H1 (cell line): ENCODE results near the gene TMEM200C. TPM values are rescaled to one million over a fixed set of nuclear protein-coding genes. Genes with fewer than 3 reads are reported as not detected.

Experiments used
- CTCF ChIA-PET: fragments of 300-600 bp; sonication (Branson Sonifier 250); formaldehyde crosslinking; loops from one replicate; lab custom pipeline; 2021; ENCODE audit not compliant: partially characterized antibody; lab: Charles Lee
- POLR2A ChIA-PET: fragments of 300-600 bp; sonication (Branson Sonifier 250); formaldehyde crosslinking; loops from one replicate; lab custom pipeline; 2021; ENCODE audit warnings: inconsistent platforms; ENCODE audit not compliant: partially characterized antibody; lab: Charles Lee
- DNase-seq, 2 experiments: peaks; one replicate each; pipeline versions ENCODE4 v3.0.0 to v3.0.0-alpha.2; 2010 to 2022; ENCODE audit warnings: low spot score in 2 of 2, low read depth in 1 of 2, mixed read lengths in 1 of 2
- FAIRE-seq: peaks from 2 replicates; lab custom pipeline; 2011; peaks lifted over from hg19 to GRCh38; lab: Jason Lieb, UNC
- H2AFZ ChIP-seq: 2 replicates; pipeline ENCODE4 v1.8.1; 2012; ENCODE audit warnings: low read length, inconsistent platforms
- H2AK5ac ChIP-seq: 2 replicates; pipeline ENCODE4 v1.6.1; 2013; ENCODE audit warnings: low read depth, low read length
- H2BK120ac ChIP-seq: replicated peaks from 2 replicates; pipeline ENCODE3; 2013; ENCODE audit warnings: low read depth, low read length, inconsistent platforms
- H2BK12ac ChIP-seq: 2 replicates; pipeline ENCODE4 v1.6.1; 2013; ENCODE audit warnings: low read depth, low read length
- H2BK15ac ChIP-seq: 2 replicates; pipeline ENCODE4 v1.6.1; 2013; ENCODE audit warnings: low read length
- H2BK20ac ChIP-seq: 2 replicates; pipeline ENCODE4 v1.6.1; 2013; ENCODE audit warnings: low read length
- H2BK5ac ChIP-seq: 2 replicates; pipeline ENCODE4 v1.6.1; 2013; ENCODE audit warnings: low read depth, low read length
- H3K14ac ChIP-seq: 2 replicates; pipeline ENCODE4 v1.6.1; 2013; ENCODE audit warnings: inconsistent platforms; ENCODE audit not compliant: insufficient read length
- H3K18ac ChIP-seq: 2 replicates; pipeline ENCODE4 v1.6.1; 2013; ENCODE audit warnings: low read length; ENCODE audit errors: extremely low read depth
- H3K23ac ChIP-seq: 2 replicates; pipeline ENCODE4 v1.6.1; 2013; ENCODE audit warnings: inconsistent platforms; ENCODE audit not compliant: insufficient read length
- H3K23me2 ChIP-seq: 2 replicates; pipeline ENCODE4 v1.6.1; 2013; ENCODE audit warnings: low read depth, low read length
- H3K27ac ChIP-seq: 2 replicates; pipeline ENCODE4 v1.6.1; 2011; ENCODE audit warnings: low read depth, low read length, inconsistent platforms
- H3K27me3 ChIP-seq, 4 experiments: replicated peaks in 1 of 4; 1 replicate in 1 of 4; 2 replicates in 3 of 4; pipeline versions ENCODE4 v1.6.1 to v1.8.1; 2011 to 2013; ENCODE audit warnings: low read length in 3 of 4, mild to moderate bottlenecking in 3 of 4, inconsistent platforms in 2 of 4, mixed read lengths in 2 of 4, moderate library complexity in 1 of 4; ENCODE audit not compliant: control insufficient read depth in 3 of 4, insufficient read depth in 3 of 4; ENCODE audit errors: extremely low read depth in 1 of 4
- H3K36me3 ChIP-seq, 4 experiments: 2 replicates each; pipeline versions ENCODE4 v1.6.1 to v1.8.1; 2011 to 2013; ENCODE audit warnings: mild to moderate bottlenecking in 4 of 4, low read length in 3 of 4, moderate library complexity in 2 of 4, control low read depth in 1 of 4, inconsistent platforms in 1 of 4; ENCODE audit not compliant: insufficient read depth in 4 of 4, control insufficient read depth in 2 of 4
- H3K4ac ChIP-seq: replicated peaks from 2 replicates; pipeline ENCODE3; 2013; ENCODE audit warnings: low read length, low read depth, mixed read lengths, inconsistent platforms; ENCODE audit not compliant: insufficient read length
- H3K4me1 ChIP-seq, 4 experiments: replicated peaks in 1 of 4; 1 replicate in 1 of 4; 2 replicates in 3 of 4; pipeline versions ENCODE4 v1.6.1 to v1.8.1; 2011 to 2013; ENCODE audit warnings: low read length in 3 of 4, inconsistent platforms in 2 of 4, mixed read lengths in 1 of 4; ENCODE audit not compliant: insufficient read depth in 4 of 4, control insufficient read depth in 3 of 4
- H3K4me2 ChIP-seq, 2 experiments: 2 replicates each; pipeline versions ENCODE4 v1.6.1 to v1.8.1; 2011 to 2013; ENCODE audit warnings: low read depth in 2 of 2, low read length in 2 of 2, control low read depth in 1 of 2, inconsistent platforms in 1 of 2, mild to moderate bottlenecking in 1 of 2; ENCODE audit not compliant: insufficient read depth in 1 of 2
- H3K4me3 ChIP-seq, 4 experiments: fragments of 200-600, 300-600 bp in 1 of 4; sonication (generic), shearing (Covaris generic), sonication (Bioruptor Twin) in 1 of 4; 2 replicates each; pipeline versions ENCODE4 v1.5.1 to v1.8.1; 2011 to 2016; ENCODE audit warnings: low read length in 4 of 4, low read depth in 3 of 4, control low read depth in 2 of 4, inconsistent platforms in 2 of 4, mild to moderate bottlenecking in 2 of 4, mixed read lengths in 1 of 4, moderate library complexity in 1 of 4; ENCODE audit not compliant: insufficient read depth in 2 of 4; ENCODE audit errors: extremely low read depth in 1 of 4
- H3K56ac ChIP-seq: replicated peaks from 2 replicates; pipeline ENCODE3; 2013; ENCODE audit warnings: low read depth, mild to moderate bottlenecking, mixed read lengths, low read length, inconsistent platforms; ENCODE audit not compliant: insufficient read length
- H3K79me1 ChIP-seq: 2 replicates; pipeline ENCODE4 v1.6.1; 2013; ENCODE audit warnings: low read depth, low read length, control low read depth
- H3K79me2 ChIP-seq, 2 experiments: 2 replicates each; pipeline versions ENCODE4 v1.6.1 to v1.8.1; 2012 to 2013; ENCODE audit warnings: low read length in 2 of 2, mild to moderate bottlenecking in 2 of 2, inconsistent platforms in 1 of 2; ENCODE audit not compliant: insufficient read depth in 2 of 2, control insufficient read depth in 1 of 2
- H3K9ac ChIP-seq, 4 experiments: replicated peaks in 1 of 4; 1 replicate in 1 of 4; 2 replicates in 3 of 4; pipeline versions ENCODE4 v1.6.1 to v1.8.1; 2011 to 2013; ENCODE audit warnings: low read depth in 3 of 4, low read length in 3 of 4, control low read depth in 2 of 4, mild to moderate bottlenecking in 2 of 4, moderate library complexity in 2 of 4, inconsistent platforms in 1 of 4; ENCODE audit errors: extremely low read depth in 1 of 4
- H3K9me3 ChIP-seq, 2 experiments: 2 replicates each; pipeline versions ENCODE4 v1.6.1 to v1.8.1; 2012 to 2013; ENCODE audit warnings: mild to moderate bottlenecking in 2 of 2, moderate library complexity in 2 of 2, control low read depth in 1 of 2, inconsistent platforms in 1 of 2, low read depth in 1 of 2, low read length in 1 of 2, mixed read lengths in 1 of 2; ENCODE audit not compliant: insufficient read depth in 2 of 2
- H4K20me1 ChIP-seq, 2 experiments: replicated peaks in 1 of 2; 2 replicates each; pipeline versions ENCODE3 to v1.8.1; 2011 to 2013; ENCODE audit warnings: inconsistent platforms in 2 of 2, low read length in 2 of 2, mild to moderate bottlenecking in 1 of 2; ENCODE audit not compliant: insufficient read depth in 2 of 2, control insufficient read depth in 1 of 2
- H4K5ac ChIP-seq: 2 replicates; pipeline ENCODE4 v1.6.1; 2013; ENCODE audit warnings: low read length, low read depth, mixed read lengths, inconsistent platforms; ENCODE audit not compliant: insufficient read length
- H4K8ac ChIP-seq: 2 replicates; pipeline ENCODE4 v1.8.0; 2013; ENCODE audit warnings: mild to moderate bottlenecking, moderate library complexity, low read length, inconsistent platforms; ENCODE audit not compliant: insufficient read depth; ENCODE audit errors: extremely low read depth
- H4K91ac ChIP-seq: replicated peaks from 2 replicates; pipeline ENCODE3; 2013; ENCODE audit warnings: low read length, mixed read lengths, inconsistent platforms; ENCODE audit not compliant: insufficient read length
- BCL11A ChIP-seq, 2 experiments: IDR thresholded peaks; one replicate each; pipeline ENCODE4 v1.6.1; 2011; ENCODE audit warnings: low read depth in 2 of 2, low read length in 2 of 2, mild to moderate bottlenecking in 2 of 2
- BRCA1 ChIP-seq: IDR thresholded peaks from 2 replicates; pipeline ENCODE4 v1.6.1; 2012; ENCODE audit warnings: low read depth, low read length, improper control_type of control experiment
- CREB1 ChIP-seq: IDR thresholded peaks from 2 replicates; pipeline ENCODE4 v1.6.1; 2012; ENCODE audit warnings: inconsistent platforms
- FOSL1 ChIP-seq: IDR thresholded peaks from 2 replicates; pipeline ENCODE4 v1.6.1; 2011; ENCODE audit warnings: mild to moderate bottlenecking, low read depth, low read length, moderate library complexity; ENCODE audit not compliant: insufficient read depth
- JUND ChIP-seq: IDR thresholded peaks from 2 replicates; pipeline ENCODE4 v1.6.1; 2011; ENCODE audit warnings: mild to moderate bottlenecking, improper control_type of control experiment, low read length
- KDM1A ChIP-seq: fragments of 200-600, 300-600 bp; sonication (generic); IDR thresholded peaks from 2 replicates; pipeline ENCODE4 v1.7.1; 2016; ENCODE audit warnings: mild to moderate bottlenecking, low read length, borderline replicate concordance
- NRF1 ChIP-seq: IDR thresholded peaks from 2 replicates; pipeline ENCODE4 v1.6.1; 2011; ENCODE audit warnings: mild to moderate bottlenecking, low read depth, low read length, improper control_type of control experiment
- POLR2AphosphoS5 ChIP-seq: IDR thresholded peaks from 2 replicates; pipeline ENCODE4 v1.6.1; 2011; ENCODE audit warnings: low read depth, low read length
- SAP30 ChIP-seq: fragments of 300-600 bp; sonication (generic); IDR thresholded peaks from 2 replicates; pipeline ENCODE4 v1.7.1; 2012; ENCODE audit warnings: low read length, moderate library complexity, mild to moderate bottlenecking, inconsistent platforms; ENCODE audit not compliant: insufficient read depth, insufficient replicate concordance
- SIX5 ChIP-seq: IDR thresholded peaks from 2 replicates; pipeline ENCODE4 v1.6.1; 2011; ENCODE audit warnings: mild to moderate bottlenecking, low read depth, low read length
- WGBS, 2 experiments: shearing (Covaris generic) in 1 of 2; methylation state at CpG; one replicate each; pipeline versions ENCODE4 v1.1.6 to v1.1.7; 2013 to 2015; ENCODE audit warnings: low lambda C conversion rate in 2 of 2, mixed read lengths in 2 of 2, inconsistent platforms in 1 of 2, low coverage in 1 of 2, missing lambda C conversion rate in 1 of 2; ENCODE audit not compliant: insufficient replicate concordance in 2 of 2, insufficient coverage in 1 of 2, insufficient read length in 1 of 2; ENCODE audit errors: extremely low coverage in 1 of 2, missing lambda C conversion rate in 1 of 2; 5-methylcytosine and 5-hydroxymethylcytosine counted together
- polyA plus RNA-seq, 7 experiments: library from polyadenylated mRNA; depleted of rRNA in 3 of 7; stranded (reverse) in 5 of 7; unstranded in 2 of 7; fragments of >200 nt in 5 of 7; fragments of 200-250 nt in 2 of 7; gene quantifications; 1 replicate in 5 of 7; 2 replicates in 1 of 7; 4 replicates in 1 of 7; pipeline versions ENCODE4 v1.2.1 to v1.2.3, GENCODE V29; 2011 to 2013; ENCODE audit warnings: missing spikeins in 2 of 7, mixed read lengths in 2 of 7
- total RNA-seq: library from RNA; stranded (reverse); fragmentation: NEBNext Ultra II Directional; extraction: Animal tissue kit (Norgen Biotek cat#: 25700); gene quantifications from 2 replicates; pipeline ENCODE4 v1.2.1, GENCODE V29; 2021
- TF ChIP-seq, protein P1 (sequence below): IDR thresholded peaks from 2 replicates; pipeline ENCODE4 v1.6.1; 2012; ENCODE audit warnings: low read length, inconsistent platforms

The TMEM200C gene
- total and polyA plus RNA-seq, 2 of the 8 experiments (the other 6 are each of a cell fraction or from before 2014, with no cell fraction given) = 3.4 to 9.6 TPM

DNA sequence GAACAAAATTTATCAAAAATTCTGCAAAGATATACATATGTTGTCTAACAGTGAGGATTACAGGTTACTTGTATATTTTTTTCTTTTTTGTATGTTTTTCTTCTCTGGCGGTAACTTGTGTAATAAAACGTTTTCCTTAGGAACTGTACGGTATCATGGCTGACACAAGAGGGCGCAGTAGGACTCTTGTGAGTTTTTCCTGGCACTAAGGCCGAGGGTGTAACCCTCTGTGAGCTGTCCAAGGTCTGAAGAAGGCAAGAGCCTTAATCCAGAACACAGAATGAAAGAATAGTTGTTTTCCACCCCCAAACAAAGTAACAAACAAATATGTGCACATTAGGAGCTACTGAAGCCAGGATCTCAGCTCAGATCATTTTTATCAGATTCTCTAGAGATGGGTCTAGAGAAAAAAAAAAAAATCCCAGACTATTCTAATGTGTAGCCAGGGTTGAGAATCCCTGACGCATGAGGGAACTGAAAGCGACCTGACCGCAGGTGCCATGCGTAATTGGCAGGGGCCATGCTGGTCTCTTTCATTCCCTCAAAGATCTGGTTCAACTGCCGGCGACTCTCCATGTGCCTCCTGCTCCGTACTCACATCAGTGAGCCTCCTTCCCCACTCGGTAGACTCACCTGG lies 27.0 kb downstream of the TMEM200C start:
- Histone ChIP-seq H3K36me3 (no peaks in the 10 kb centered on the region), H2BK15ac (no peak overlapping the region), H4K5ac (no peak overlapping the region), H2AK5ac (no peak overlapping the region), H3K4me2 (no peak overlapping the region), H3K4me3 (no peak overlapping the region), H2BK5ac (no peak overlapping the region), H3K9ac (no peak overlapping the region), H3K23ac (no peak overlapping the region), H3K23me2 (no peaks in the 10 kb centered on the region), H3K56ac (no peak overlapping the region), H3K27ac (no peak overlapping the region), H2BK20ac (no peak overlapping the region), H4K8ac (no peak overlapping the region), H3K27me3 (no peaks in the 10 kb centered on the region; a peak in 1 of 7 replicates), H4K91ac (no peak overlapping the region), H3K79me1 (no peaks in the 10 kb centered on the region), H4K20me1 (no peaks in the 10 kb centered on the region), H3K4ac (no peak overlapping the region), H3K4me1 (no peaks in the 10 kb centered on the region), H2BK12ac (no peak overlapping the region), H3K18ac (no peak overlapping the region), H3K9me3 (no peaks in the 10 kb centered on the region), H2BK120ac (no peak overlapping the region), H3K14ac (no peak overlapping the region), H3K79me2 (no peaks in the 10 kb centered on the region), H2AFZ (no peak overlapping the region)
- CTCF ChIA-PET = interaction anchor here (0.6 to 2.9 kb wide), 25 partner anchors 9 to 1309 kb away, joined by 3 to 23 read pairs (median 3); no protein-coding TSS in a partner anchor
- 54% methylated on average over 13 of the region's 13 CpGs; no CpG with 5 or more reads in 1 of the 2 experiments for WGBS, 2 experiments
- POLR2A ChIA-PET = no interaction called here
- FAIRE-seq (peak; percentile 93), DNase-seq (peak in 1 of 2 experiments; percentile 76)
- TF ChIP-seq JUND (0 out of 2 replicates have a peak, but pooled peaks have one; percentile 28), FOSL1 (no peak), SIX5 (no peak), KDM1A (no peak), BRCA1 (no peak), POLR2AphosphoS5 (no peak), CREB1 (no peak), SAP30 (no peak), BCL11A (IDR thresholded peaks at IDR 0.05; ENCODE audit: low read depth in 2 of 2, low read length in 2 of 2) (no peak), NRF1 (no peak)
- TF ChIP-seq, protein P1, sequence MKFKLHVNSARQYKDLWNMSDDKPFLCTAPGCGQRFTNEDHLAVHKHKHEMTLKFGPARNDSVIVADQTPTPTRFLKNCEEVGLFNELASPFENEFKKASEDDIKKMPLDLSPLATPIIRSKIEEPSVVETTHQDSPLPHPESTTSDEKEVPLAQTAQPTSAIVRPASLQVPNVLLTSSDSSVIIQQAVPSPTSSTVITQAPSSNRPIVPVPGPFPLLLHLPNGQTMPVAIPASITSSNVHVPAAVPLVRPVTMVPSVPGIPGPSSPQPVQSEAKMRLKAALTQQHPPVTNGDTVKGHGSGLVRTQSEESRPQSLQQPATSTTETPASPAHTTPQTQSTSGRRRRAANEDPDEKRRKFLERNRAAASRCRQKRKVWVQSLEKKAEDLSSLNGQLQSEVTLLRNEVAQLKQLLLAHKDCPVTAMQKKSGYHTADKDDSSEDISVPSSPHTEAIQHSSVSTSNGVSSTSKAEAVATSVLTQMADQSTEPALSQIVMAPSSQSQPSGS = no peak
